22Rv1 (cell line): Measurements from ENCODE around the gene SDE2.

Source experiments
- ZFX ChIP-seq: fragments of 450-650 bp; IDR thresholded peaks from 2 replicates; pipeline ENCODE4 v1.6.1; 2017; ENCODE audit warnings: antibody characterized with exemption, borderline replicate concordance
- TF ChIP-seq, protein P1 (sequence below): fragments of 450-650 bp; IDR thresholded peaks from 2 replicates; pipeline ENCODE4 v1.5.1; 2017; ENCODE audit warnings: mild to moderate bottlenecking

DNA sequence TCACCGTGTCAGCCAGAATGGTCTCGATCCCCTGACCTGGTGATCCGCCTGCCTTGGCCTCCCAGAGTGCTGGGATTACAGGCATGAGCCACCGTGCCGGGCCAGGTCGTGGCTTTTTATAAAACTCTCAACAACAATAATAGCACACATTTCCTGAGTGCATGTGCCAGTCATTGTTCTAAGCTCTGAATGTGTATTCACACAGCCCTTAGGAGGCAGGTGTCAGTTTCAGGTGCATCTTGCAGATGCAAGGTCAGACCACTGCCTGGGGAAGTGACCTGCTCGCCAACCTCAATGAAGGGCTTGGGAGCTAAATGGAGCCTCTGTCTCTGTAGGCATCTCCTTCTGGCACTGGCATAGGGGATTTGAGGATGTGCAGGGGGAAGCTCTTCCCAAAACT is 56.6 kb downstream of the SDE2 start:
- TF ChIP-seq, protein P1, sequence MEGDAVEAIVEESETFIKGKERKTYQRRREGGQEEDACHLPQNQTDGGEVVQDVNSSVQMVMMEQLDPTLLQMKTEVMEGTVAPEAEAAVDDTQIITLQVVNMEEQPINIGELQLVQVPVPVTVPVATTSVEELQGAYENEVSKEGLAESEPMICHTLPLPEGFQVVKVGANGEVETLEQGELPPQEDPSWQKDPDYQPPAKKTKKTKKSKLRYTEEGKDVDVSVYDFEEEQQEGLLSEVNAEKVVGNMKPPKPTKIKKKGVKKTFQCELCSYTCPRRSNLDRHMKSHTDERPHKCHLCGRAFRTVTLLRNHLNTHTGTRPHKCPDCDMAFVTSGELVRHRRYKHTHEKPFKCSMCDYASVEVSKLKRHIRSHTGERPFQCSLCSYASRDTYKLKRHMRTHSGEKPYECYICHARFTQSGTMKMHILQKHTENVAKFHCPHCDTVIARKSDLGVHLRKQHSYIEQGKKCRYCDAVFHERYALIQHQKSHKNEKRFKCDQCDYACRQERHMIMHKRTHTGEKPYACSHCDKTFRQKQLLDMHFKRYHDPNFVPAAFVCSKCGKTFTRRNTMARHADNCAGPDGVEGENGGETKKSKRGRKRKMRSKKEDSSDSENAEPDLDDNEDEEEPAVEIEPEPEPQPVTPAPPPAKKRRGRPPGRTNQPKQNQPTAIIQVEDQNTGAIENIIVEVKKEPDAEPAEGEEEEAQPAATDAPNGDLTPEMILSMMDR = no peak
- no peak for TF ChIP-seq ZFX
